HepG2 (cell line): ENCODE results near the gene MFAP1. TPM values are rescaled to one million over a fixed set of nuclear protein-coding genes. Genes with fewer than 3 reads are reported as not detected.

Experiments used
- ATF6 ChIP-seq: sonication (generic); formaldehyde crosslinking; conservative IDR thresholded peaks from 2 replicates; pipeline ENCODE4 v1.4.0; 2020; ENCODE audit warnings: missing genetic modification reagents
- HMGA1 ChIP-seq: sonication (generic); formaldehyde crosslinking; conservative IDR thresholded peaks from 2 replicates; pipeline ENCODE4 v1.4.0; 2020; ENCODE audit warnings: missing genetic modification reagents
- HNF1A ChIP-seq, 2 experiments: sonication (generic) in 1 of 2; formaldehyde crosslinking in 1 of 2; IDR thresholded peaks; 2 replicates each; pipeline versions ENCODE4 v1.4.0 to v1.6.1; 2016 to 2020; ENCODE audit warnings: borderline replicate concordance in 1 of 2, low read depth in 1 of 2, mild to moderate bottlenecking in 1 of 2, missing genetic modification reagents in 1 of 2
- HOXA3 ChIP-seq: sonication (generic); formaldehyde crosslinking; IDR thresholded peaks from 2 replicates; pipeline ENCODE4 v1.5.0; 2020; ENCODE audit warnings: missing genetic modification reagents
- IRF9 ChIP-seq: sonication (generic); formaldehyde crosslinking; IDR thresholded peaks from 2 replicates; pipeline ENCODE4 v1.8.0; 2022; ENCODE audit warnings: missing genetic modification reagents, mild to moderate bottlenecking, borderline replicate concordance
- JARID2 ChIP-seq: sonication (generic); formaldehyde crosslinking; IDR thresholded peaks from 2 replicates; pipeline ENCODE4 v1.8.1; 2023; ENCODE audit warnings: missing genetic modification reagents, inconsistent platforms; ENCODE audit not compliant: insufficient replicate concordance
- LRRFIP1 ChIP-seq: sonication (generic); formaldehyde crosslinking; conservative IDR thresholded peaks from 2 replicates; pipeline ENCODE4 v1.4.0; 2020; ENCODE audit warnings: missing genetic modification reagents
- SMAD3 ChIP-seq: sonication (generic); formaldehyde crosslinking; IDR thresholded peaks from 2 replicates; pipeline ENCODE4 v1.4.0; 2020; ENCODE audit warnings: missing genetic modification reagents
- SP5 ChIP-seq: IDR thresholded peaks from 2 replicates; pipeline ENCODE4 v1.6.1; 2016; ENCODE audit warnings: low read depth, borderline replicate concordance
- ZNF747 ChIP-seq: sonication (generic); formaldehyde crosslinking; IDR thresholded peaks from 2 replicates; pipeline ENCODE4 v1.8.1; 2023; ENCODE audit warnings: missing genetic modification reagents, mild to moderate bottlenecking, borderline replicate concordance
- ZNF782 ChIP-seq: sonication (generic); formaldehyde crosslinking; IDR thresholded peaks from 2 replicates; pipeline ENCODE4 v1.4.0; 2020; ENCODE audit warnings: missing genetic modification reagents, mild to moderate bottlenecking, borderline replicate concordance
- polyA plus RNA-seq, 8 experiments: library from polyadenylated mRNA; depleted of rRNA in 3 of 8; stranded (reverse) in 7 of 8; unstranded in 1 of 8; fragments of >200 nt; fragmentation: Illumina TruSeq in 4 of 8; extraction: Trizol in 4 of 8; gene quantifications; 2 replicates each; pipeline versions ENCODE4 v1.2.1 to v1.2.3, GENCODE V29; 2011 to 2016; ENCODE audit warnings: low read depth in 4 of 8, missing spikeins in 1 of 8, mixed read lengths in 1 of 8; ENCODE audit not compliant: insufficient read depth in 1 of 8
- total RNA-seq, 5 experiments: library from RNA; depleted of rRNA; stranded (reverse); fragments of >200 nt; fragmentation: Illumina TruSeq; extraction: Trizol; gene quantifications; 2 replicates each; pipeline ENCODE4 v1.2.3, GENCODE V29; 2016; ENCODE audit warnings: low read depth in 1 of 5

MFAP1 gene
- total and polyA plus RNA-seq, 2 of the 13 experiments (the other 11 are each of a cell fraction or from before 2014, with no cell fraction given), result 11.8 to 39.5 TPM

- no peak for TF ChIP-seq ATF6 (CRISPR knock-in tag)
- TF ChIP-seq SP5 (CRISPR knock-in tag), result no peak; the same call in 1 of the 2 replicates
- peak; percentile 86; the same call in 1 of the 2 replicates for TF ChIP-seq ZNF782 (CRISPR knock-in tag)
- TF ChIP-seq LRRFIP1, result 0 out of 2 replicates have a peak, but pooled peaks have one; percentile 70
- TF ChIP-seq IRF9 (CRISPR knock-in tag), result peak; percentile 16; the same call in 1 of the 2 replicates
- no peak for TF ChIP-seq JARID2
- no peak for TF ChIP-seq ZNF747 (CRISPR knock-in tag)
- TF ChIP-seq HMGA1 (CRISPR knock-in tag), result no peak
- TF ChIP-seq HNF1A (IDR thresholded peaks at IDR 0.05; ENCODE audit: low read depth), result no peak
- peak; percentile 23; the same call in 1 of the 2 replicates for TF ChIP-seq HNF1A (CRISPR knock-in tag; IDR thresholded peaks at IDR 0.05; ENCODE audit: borderline replicate concordance)
- peak; percentile 68; the same call in 1 of the 2 replicates for TF ChIP-seq HOXA3 (CRISPR knock-in tag)
- peak; percentile 58; the same call in 1 of the 2 replicates for TF ChIP-seq SMAD3 (CRISPR knock-in tag)
Measured at GRCh38 chr15:43777267-43777914, 47.1 kb downstream of the MFAP1 start (continued).
